Measurements from ENCODE around the gene ATP8A1.

ATP8A1 gene

DNA sequence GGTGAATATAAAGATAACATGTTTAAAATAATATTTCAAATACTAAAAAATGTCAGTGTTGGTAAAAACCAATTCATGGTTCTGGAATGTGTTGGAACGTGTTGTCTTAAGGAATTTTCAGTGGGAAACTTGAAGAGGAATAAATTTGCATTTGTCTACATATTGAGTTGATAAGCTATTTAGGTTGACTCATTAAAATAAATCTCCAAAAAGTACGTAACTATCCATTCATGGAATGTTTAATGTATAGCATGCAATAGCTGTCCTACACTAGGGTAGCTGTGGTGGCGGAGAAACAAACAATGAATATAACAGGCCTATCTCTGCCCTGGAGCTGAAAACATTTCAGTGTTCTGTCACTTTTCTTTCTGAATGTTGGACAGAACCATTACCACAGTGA is 239.4 kb downstream of the ATP8A1 start:
- Histone ChIP-seq H3K4me1 (ENCODE audit: control insufficient read depth in 1 of 2, insufficient read depth in 2 of 2, low read length in 2 of 2) (no peaks in the 10 kb centered on the region), H3K4me3 (ENCODE audit: low read depth in 1 of 2, low read length in 2 of 2) (no peak overlapping the region), H3K27me3 (ENCODE audit: low read depth, low read length) (no peaks in the 10 kb centered on the region), H3K27ac (ENCODE audit: low read length) (no peak overlapping the region), H3K36me3 (ENCODE audit: control insufficient read depth in 1 of 2, insufficient read depth in 2 of 2, low read length in 2 of 2) (peaks cover 0 to 17% of the 10 kb centered on the region in 2 donors), H3K9me3 (ENCODE audit: control insufficient read depth in 1 of 2, low read length in 2 of 2) (no peaks in the 10 kb centered on the region)

DNA sequence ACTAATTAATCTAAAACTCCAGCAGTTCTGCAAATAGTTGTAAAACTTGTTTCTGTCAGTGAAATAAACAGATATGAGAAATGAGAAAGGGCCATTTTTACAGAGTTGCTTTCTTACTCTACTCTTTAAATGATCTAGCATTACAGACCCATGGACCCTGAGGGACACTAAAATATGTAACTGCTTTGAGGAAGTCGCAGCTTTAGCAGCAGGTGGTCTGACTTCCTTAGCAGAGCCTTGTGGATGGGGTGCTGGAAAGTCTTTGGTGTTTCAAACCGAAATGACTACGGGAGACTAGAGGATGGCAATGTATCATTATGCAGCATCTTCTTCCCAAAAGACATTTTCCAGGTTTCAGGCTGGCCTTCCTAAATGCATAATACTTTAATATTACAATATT is 240.9 kb downstream of the ATP8A1 start:
- Histone ChIP-seq H3K27ac (ENCODE audit: low read length) (no peak overlapping the region), H3K9me3 (ENCODE audit: control insufficient read depth in 1 of 2, low read length in 2 of 2) (no peaks in the 10 kb centered on the region), H3K4me3 (ENCODE audit: low read depth in 1 of 2, low read length in 2 of 2) (no peak overlapping the region), H3K4me1 (ENCODE audit: control insufficient read depth in 1 of 2, insufficient read depth in 2 of 2, low read length in 2 of 2) (no peaks in the 10 kb centered on the region), H3K36me3 (ENCODE audit: control insufficient read depth in 1 of 2, insufficient read depth in 2 of 2, low read length in 2 of 2) (peaks cover 0 to 6% of the 10 kb centered on the region in 2 donors), H3K27me3 (ENCODE audit: low read depth, low read length) (no peaks in the 10 kb centered on the region)

DNA sequence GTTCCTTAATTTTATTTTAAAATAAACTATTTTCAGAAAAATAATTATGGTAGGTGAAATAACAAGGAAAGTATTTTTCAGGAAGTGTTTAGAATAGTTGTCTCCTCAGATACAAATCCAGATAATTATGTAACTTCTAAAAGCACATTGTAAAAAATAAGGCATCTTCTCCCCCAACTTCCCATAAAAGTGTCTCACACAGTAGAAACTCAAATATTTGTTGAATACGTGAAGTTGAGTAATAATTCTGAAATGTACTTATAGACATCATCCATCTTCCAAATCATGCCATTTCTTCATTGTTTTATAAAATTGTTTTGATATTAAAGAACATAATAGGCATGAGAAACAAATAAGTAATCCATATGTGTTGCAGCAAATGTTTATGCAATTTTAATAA is 241.6 kb downstream of the ATP8A1 start:
- Histone ChIP-seq H3K4me1 (ENCODE audit: control insufficient read depth in 1 of 2, insufficient read depth in 2 of 2, low read length in 2 of 2) (no peaks in the 10 kb centered on the region), H3K36me3 (ENCODE audit: control insufficient read depth in 1 of 2, insufficient read depth in 2 of 2, low read length in 2 of 2) (peaks cover 0 to 4% of the 10 kb centered on the region in 2 donors), H3K27ac (ENCODE audit: low read length) (no peak overlapping the region), H3K4me3 (ENCODE audit: low read depth in 1 of 2, low read length in 2 of 2) (no peak overlapping the region), H3K27me3 (ENCODE audit: low read depth, low read length) (no peaks in the 10 kb centered on the region), H3K9me3 (ENCODE audit: control insufficient read depth in 1 of 2, low read length in 2 of 2) (no peaks in the 10 kb centered on the region)

DNA sequence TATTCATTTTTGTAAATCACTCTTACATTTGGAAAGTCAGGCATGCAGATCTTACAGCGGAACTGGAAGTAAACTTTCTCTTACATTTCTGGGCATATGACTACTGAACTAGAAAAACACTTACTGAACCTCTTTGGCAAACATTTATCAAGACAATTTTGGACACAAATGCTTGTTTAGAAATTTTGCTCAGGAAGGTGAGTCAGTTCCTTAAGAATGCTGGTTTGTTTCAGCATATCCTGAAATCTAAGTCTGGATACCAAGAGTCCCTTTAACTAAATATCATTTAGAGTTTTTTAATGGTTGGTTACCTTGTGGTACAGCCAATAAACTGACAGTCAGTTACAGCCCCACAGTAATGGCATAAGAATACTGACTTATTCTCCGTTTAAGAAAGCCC is 244.7 kb downstream of the ATP8A1 start:
- H3K4me1 ChIP-seq (ENCODE audit: control insufficient read depth in 1 of 2, insufficient read depth in 2 of 2, low read length in 2 of 2): no peaks in the 10 kb centered on the region
- H3K27me3 ChIP-seq (ENCODE audit: low read depth, low read length): no peaks in the 10 kb centered on the region
- H3K27ac ChIP-seq (ENCODE audit: low read length): no peak overlapping the region
- H3K36me3 ChIP-seq (ENCODE audit: control insufficient read depth in 1 of 2, insufficient read depth in 2 of 2, low read length in 2 of 2): no peaks in the 10 kb centered on the region
- H3K4me3 ChIP-seq (ENCODE audit: low read depth in 1 of 2, low read length in 2 of 2): no peak overlapping the region
- H3K9me3 ChIP-seq (ENCODE audit: control insufficient read depth in 1 of 2, low read length in 2 of 2): no peaks in the 10 kb centered on the region

DNA sequence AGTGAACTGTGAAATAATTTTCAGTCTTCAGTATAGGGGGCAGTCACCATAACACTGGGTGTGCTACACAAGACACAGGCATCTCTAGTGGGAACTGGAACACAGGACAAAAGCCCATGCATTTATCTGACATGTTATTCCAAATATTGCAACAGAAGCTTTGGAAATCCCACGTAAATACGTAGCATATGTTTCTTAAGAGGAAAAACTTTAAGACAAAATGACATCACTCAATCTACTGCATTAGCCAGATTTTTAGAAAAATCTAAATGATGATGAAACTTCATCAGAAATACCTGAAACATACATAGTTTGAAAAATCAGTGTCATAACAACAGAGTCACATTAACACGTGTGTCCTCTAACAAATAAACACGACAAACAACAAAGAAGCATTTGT is 245.1 kb downstream of the ATP8A1 start:
- Histone ChIP-seq H3K4me1 (ENCODE audit: control insufficient read depth in 1 of 2, insufficient read depth in 2 of 2, low read length in 2 of 2) (no peaks in the 10 kb centered on the region), H3K27me3 (ENCODE audit: low read depth, low read length) (no peaks in the 10 kb centered on the region), H3K36me3 (ENCODE audit: control insufficient read depth in 1 of 2, insufficient read depth in 2 of 2, low read length in 2 of 2) (no peaks in the 10 kb centered on the region), H3K9me3 (ENCODE audit: control insufficient read depth in 1 of 2, low read length in 2 of 2) (no peaks in the 10 kb centered on the region), H3K27ac (ENCODE audit: low read length) (peak overlapping the region; percentile 4), H3K4me3 (ENCODE audit: low read depth in 1 of 2, low read length in 2 of 2) (no peak overlapping the region)

DNA sequence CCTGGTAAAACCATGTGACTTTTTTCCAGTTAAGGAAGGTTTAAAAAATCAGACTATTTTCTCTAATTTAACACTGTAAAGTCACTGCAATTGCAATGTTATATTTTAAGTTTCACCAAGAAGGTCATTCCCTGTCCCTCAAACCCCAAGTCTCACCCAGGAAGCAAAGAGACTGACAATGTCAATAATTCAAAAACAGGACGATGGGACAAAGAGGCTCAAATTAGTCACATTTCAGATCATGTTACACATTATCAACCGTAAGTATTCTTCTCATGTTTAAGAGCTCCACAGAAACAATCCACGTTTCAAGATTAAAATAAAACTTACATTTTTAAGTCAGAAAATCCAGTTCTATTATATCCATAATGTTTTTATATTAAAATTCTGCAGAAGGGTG is 246.5 kb downstream of the ATP8A1 start:
- Histone ChIP-seq H3K4me1 (ENCODE audit: control insufficient read depth in 1 of 2, insufficient read depth in 2 of 2, low read length in 2 of 2) (no peaks in the 10 kb centered on the region), H3K27ac (ENCODE audit: low read length) (peak overlapping the region; percentile 4), H3K27me3 (ENCODE audit: low read depth, low read length) (no peaks in the 10 kb centered on the region), H3K9me3 (ENCODE audit: control insufficient read depth in 1 of 2, low read length in 2 of 2) (no peaks in the 10 kb centered on the region), H3K36me3 (ENCODE audit: control insufficient read depth in 1 of 2, insufficient read depth in 2 of 2, low read length in 2 of 2) (no peaks in the 10 kb centered on the region), H3K4me3 (ENCODE audit: low read depth in 1 of 2, low read length in 2 of 2) (no peak overlapping the region)

DNA sequence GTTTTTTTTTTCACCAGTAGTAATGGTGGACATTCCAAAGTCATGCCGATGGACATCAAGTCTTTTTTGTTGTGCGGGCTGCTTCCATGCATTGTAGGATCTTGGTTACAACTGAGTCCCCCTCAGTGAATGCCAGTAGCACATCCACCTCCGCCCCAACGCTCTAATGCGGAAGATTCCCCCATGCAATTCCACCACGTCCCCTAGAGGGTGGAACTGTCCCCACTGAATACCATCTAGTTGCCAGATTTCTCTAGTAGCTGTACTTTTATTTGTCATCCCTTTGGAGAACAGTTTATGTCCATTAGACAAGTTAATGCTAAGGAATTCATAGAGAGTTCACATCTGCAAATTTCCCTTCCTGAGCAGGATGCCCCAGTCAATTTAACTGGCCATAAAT is 252.9 kb downstream of the ATP8A1 start:
- Histone ChIP-seq H3K9me3 (ENCODE audit: control insufficient read depth in 1 of 2, low read length in 2 of 2) (no peaks in the 10 kb centered on the region), H3K27me3 (ENCODE audit: low read depth, low read length) (peaks cover 7% of the 10 kb centered on the region), H3K4me3 (ENCODE audit: low read depth in 1 of 2, low read length in 2 of 2) (no peak overlapping the region), H3K27ac (ENCODE audit: low read length) (no peak overlapping the region), H3K4me1 (ENCODE audit: control insufficient read depth in 1 of 2, insufficient read depth in 2 of 2, low read length in 2 of 2) (peaks cover 0 to 1% of the 10 kb centered on the region in 2 donors), H3K36me3 (ENCODE audit: control insufficient read depth in 1 of 2, insufficient read depth in 2 of 2, low read length in 2 of 2) (no peaks in the 10 kb centered on the region)

DNA sequence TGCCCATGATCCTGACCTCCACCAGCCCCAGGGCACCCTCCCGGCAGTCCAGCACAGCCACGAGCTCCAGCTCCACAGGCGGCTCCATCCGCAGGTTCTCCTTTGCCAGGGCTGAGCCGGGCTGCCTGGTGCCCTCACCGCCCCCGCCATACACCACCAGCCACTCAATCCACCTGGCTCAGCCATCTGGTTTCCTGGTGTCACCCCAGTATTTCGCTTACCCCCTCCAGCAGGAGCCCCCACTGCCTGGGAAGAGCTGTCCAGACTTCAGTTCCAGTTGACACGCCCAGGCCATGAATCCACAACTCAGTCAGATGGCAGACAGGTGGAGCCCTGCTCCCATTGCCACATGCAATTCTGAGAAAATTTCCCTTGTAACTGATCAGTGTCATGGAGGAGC is 255.7 kb downstream of the ATP8A1 start:
- no peaks in the 10 kb centered on the region for H3K9me3 ChIP-seq (ENCODE audit: control insufficient read depth in 1 of 2, low read length in 2 of 2)
- H3K27ac ChIP-seq (ENCODE audit: low read length): no peak overlapping the region
- H3K4me3 ChIP-seq (ENCODE audit: low read depth in 1 of 2, low read length in 2 of 2): peak overlapping the region in 1 of 2 donors; percentile 19
- H3K36me3 ChIP-seq (ENCODE audit: control insufficient read depth in 1 of 2, insufficient read depth in 2 of 2, low read length in 2 of 2): no peaks in the 10 kb centered on the region
- peaks cover 32% of the 10 kb centered on the region for H3K27me3 ChIP-seq (ENCODE audit: low read depth, low read length)
- H3K4me1 ChIP-seq (ENCODE audit: control insufficient read depth in 1 of 2, insufficient read depth in 2 of 2, low read length in 2 of 2): peaks cover 4 to 23% of the 10 kb centered on the region in 2 donors

DNA sequence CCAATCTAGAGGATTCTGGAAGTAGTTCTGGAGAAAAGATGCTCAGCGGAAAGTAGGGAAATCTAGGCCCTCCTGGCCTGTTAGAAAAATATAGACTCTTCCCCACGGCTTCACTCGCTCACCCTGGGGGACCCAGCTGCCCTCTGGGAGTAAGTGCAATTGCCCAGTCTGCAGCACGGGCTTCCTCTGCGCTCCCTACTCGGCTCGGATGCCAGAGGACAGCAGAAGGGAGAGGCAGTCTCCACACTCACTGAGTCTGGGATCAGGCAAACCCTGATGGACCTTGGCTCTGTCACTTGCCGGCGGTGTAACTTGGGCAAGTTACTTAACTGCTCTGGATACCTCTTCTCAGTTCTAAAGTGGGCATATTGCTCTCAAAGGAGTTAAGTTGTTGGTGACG is 257.5 kb downstream of the ATP8A1 start:
- Histone ChIP-seq H3K4me1 (ENCODE audit: control insufficient read depth in 1 of 2, insufficient read depth in 2 of 2, low read length in 2 of 2) (peaks cover 4 to 23% of the 10 kb centered on the region in 2 donors), H3K4me3 (ENCODE audit: low read depth in 1 of 2, low read length in 2 of 2) (peak overlapping the region; percentile 48 to 81), H3K27ac (ENCODE audit: low read length) (no peak overlapping the region), H3K27me3 (ENCODE audit: low read depth, low read length) (peaks cover 43% of the 10 kb centered on the region), H3K9me3 (ENCODE audit: control insufficient read depth in 1 of 2, low read length in 2 of 2) (no peaks in the 10 kb centered on the region), H3K36me3 (ENCODE audit: control insufficient read depth in 1 of 2, insufficient read depth in 2 of 2, low read length in 2 of 2) (no peaks in the 10 kb centered on the region)

DNA sequence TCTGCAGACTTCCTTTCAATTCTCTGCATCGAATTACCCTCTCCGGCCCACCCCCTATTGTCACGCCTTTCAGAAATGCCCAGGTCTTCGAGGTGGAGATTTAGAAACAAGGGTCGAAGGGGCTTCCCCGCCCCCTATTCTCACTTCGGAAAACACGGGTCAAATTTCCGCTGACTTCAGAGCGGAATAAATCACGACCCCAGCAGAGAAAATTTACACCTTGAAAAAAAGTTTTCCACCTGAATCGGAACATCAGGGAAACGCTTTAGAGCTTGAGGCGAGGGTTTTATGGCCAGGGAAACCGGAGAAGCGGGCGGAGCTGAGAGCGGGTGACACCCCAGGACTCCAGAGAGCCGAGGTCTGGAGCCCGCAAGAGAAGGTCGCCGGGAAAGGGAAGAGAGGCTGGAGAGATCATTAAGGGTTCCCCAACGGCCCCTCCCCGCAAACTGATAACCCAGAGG is 258.0 kb downstream of the ATP8A1 start:
- Histone ChIP-seq H3K27me3 (ENCODE audit: low read depth, low read length) (peaks cover 43% of the 10 kb centered on the region), H3K4me1 (ENCODE audit: control insufficient read depth in 1 of 2, insufficient read depth in 2 of 2, low read length in 2 of 2) (peaks cover 4 to 23% of the 10 kb centered on the region in 2 donors), H3K4me3 (ENCODE audit: low read depth in 1 of 2, low read length in 2 of 2) (peak overlapping the region; percentile 48 to 81), H3K27ac (ENCODE audit: low read length) (no peak overlapping the region), H3K9me3 (ENCODE audit: control insufficient read depth in 1 of 2, low read length in 2 of 2) (no peaks in the 10 kb centered on the region), H3K36me3 (ENCODE audit: control insufficient read depth in 1 of 2, insufficient read depth in 2 of 2, low read length in 2 of 2) (no peaks in the 10 kb centered on the region)

DNA sequence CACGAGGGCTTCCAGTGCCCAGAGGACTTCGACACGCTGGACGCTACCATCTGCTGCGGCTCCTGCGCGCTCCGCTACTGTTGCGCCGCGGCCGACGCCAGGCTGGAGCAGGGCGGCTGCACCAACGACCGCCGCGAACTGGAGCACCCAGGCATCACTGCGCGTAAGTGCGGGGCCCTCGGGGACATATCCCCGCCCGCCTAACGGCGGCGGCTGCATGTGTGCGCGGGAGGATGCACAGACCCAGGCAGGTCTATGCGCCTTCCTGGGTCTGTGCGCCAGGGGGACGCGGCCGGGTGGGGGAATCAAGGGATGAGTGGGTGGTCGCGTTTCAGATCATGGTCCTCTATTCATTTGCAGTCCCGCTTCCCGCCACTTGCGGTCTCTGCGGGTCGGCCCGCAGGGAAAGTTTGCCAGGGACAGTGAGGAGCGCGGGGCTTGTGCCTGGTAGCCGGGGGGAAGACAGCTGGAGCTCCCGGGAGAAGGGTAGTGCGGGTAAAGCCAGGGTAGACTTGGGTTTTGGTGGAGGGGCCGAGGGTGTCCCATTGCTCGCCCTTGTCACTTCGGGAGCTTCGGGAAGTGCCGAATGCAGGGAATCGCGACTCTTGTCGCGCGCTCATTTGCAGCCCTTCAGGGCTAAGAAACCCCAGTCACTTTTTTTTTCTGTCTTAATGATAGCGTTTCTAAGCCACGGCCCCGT is 258.6 kb downstream of the ATP8A1 start:
- Histone ChIP-seq H3K9me3 (ENCODE audit: control insufficient read depth in 1 of 2, low read length in 2 of 2) (no peaks in the 10 kb centered on the region), H3K4me3 (ENCODE audit: low read depth in 1 of 2, low read length in 2 of 2) (peak overlapping the region; percentile 48 to 81), H3K36me3 (ENCODE audit: control insufficient read depth in 1 of 2, insufficient read depth in 2 of 2, low read length in 2 of 2) (no peaks in the 10 kb centered on the region), H3K4me1 (ENCODE audit: control insufficient read depth in 1 of 2, insufficient read depth in 2 of 2, low read length in 2 of 2) (peaks cover 4 to 23% of the 10 kb centered on the region in 2 donors), H3K27ac (ENCODE audit: low read length) (no peak overlapping the region), H3K27me3 (ENCODE audit: low read depth, low read length) (peaks cover 43% of the 10 kb centered on the region)

DNA sequence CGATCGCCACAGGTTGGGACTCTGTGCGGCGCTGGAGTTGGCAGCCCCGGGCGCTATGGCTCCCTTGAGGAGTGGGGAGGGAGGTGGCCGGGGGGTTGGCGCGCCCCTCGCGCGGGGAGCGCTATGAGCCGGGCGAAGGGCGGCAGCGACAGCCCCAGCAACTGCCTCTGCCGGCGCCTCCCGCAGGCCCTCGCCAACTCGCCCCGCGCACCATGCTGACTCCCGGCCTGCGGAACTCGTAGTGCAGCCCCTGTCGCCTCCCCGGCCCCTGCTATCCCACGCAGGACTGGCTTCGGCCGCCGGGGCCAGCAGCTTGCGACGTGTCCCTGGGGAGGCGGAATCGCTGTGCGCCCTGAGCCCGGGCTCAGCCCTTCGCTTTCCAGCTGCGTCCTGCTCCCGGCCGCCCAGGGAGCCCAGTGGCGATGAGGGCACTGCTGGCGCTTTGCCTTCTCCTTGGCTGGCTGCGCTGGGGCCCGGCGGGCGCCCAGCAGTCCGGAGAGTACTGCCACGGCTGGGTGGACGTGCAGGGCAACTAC is 259.2 kb downstream of the ATP8A1 start:
- H3K9me3 ChIP-seq (ENCODE audit: control insufficient read depth in 1 of 2, low read length in 2 of 2): no peaks in the 10 kb centered on the region
- H3K36me3 ChIP-seq (ENCODE audit: control insufficient read depth in 1 of 2, insufficient read depth in 2 of 2, low read length in 2 of 2): no peaks in the 10 kb centered on the region
- peak overlapping the region; percentile 49 to 81 for H3K4me3 ChIP-seq (ENCODE audit: low read depth in 1 of 2, low read length in 2 of 2)
- H3K4me1 ChIP-seq (ENCODE audit: control insufficient read depth in 1 of 2, insufficient read depth in 2 of 2, low read length in 2 of 2): peaks cover 4 to 23% of the 10 kb centered on the region in 2 donors
- H3K27ac ChIP-seq (ENCODE audit: low read length): no peak overlapping the region
- H3K27me3 ChIP-seq (ENCODE audit: low read depth, low read length): peaks cover 43% of the 10 kb centered on the region
